ENCODE measurements around the gene RIF1.

DNA sequence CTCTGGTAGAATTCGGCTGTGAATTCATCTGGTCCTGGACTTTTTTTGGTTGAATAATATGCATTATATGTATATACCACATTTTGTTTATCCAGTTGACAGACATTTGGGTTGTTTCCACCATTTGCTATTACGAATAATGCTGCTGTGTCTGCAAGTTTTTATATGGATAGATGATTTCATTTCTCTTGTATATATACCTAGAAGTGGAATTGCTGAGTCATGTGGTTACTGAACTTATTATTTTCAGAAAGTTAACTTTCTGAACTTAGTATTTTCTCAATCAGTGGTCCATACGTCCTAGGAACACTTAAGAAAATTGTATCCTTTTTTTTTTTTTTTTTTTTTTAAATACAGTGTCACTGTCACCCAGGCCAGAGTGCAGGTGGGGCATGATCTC lies 63.3 kb downstream of the RIF1 start:
- TF ChIP-seq, protein P1, sequence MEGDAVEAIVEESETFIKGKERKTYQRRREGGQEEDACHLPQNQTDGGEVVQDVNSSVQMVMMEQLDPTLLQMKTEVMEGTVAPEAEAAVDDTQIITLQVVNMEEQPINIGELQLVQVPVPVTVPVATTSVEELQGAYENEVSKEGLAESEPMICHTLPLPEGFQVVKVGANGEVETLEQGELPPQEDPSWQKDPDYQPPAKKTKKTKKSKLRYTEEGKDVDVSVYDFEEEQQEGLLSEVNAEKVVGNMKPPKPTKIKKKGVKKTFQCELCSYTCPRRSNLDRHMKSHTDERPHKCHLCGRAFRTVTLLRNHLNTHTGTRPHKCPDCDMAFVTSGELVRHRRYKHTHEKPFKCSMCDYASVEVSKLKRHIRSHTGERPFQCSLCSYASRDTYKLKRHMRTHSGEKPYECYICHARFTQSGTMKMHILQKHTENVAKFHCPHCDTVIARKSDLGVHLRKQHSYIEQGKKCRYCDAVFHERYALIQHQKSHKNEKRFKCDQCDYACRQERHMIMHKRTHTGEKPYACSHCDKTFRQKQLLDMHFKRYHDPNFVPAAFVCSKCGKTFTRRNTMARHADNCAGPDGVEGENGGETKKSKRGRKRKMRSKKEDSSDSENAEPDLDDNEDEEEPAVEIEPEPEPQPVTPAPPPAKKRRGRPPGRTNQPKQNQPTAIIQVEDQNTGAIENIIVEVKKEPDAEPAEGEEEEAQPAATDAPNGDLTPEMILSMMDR (IDR thresholded peaks at IDR 0.05): no peak
- no peak for TF ChIP-seq EP300 (IDR thresholded peaks at IDR 0.05)
- TF ChIP-seq POLR2A (IDR thresholded peaks at IDR 0.05): no peak
- no peak for TF ChIP-seq POLR2AphosphoS5 (IDR thresholded peaks at IDR 0.05)

Measured in upper lobe of left lung (tissue), 4 donors.